K562 (cell line): ENCODE results near the gene ST3GAL5. TPM values are rescaled to one million over a fixed set of nuclear protein-coding genes. Genes with fewer than 3 reads are reported as not detected.

Experiments used
- ARID1B ChIP-seq: fragments of 450-650 bp; IDR thresholded peaks from 2 replicates; pipeline ENCODE4 v1.6.1; 2016; ENCODE audit warnings: antibody characterized with exemption, mild to moderate bottlenecking, inconsistent platforms
- E2F8 ChIP-seq: fragments of 450-650 bp; IDR thresholded peaks from 2 replicates; pipeline ENCODE4 v1.7.1; 2018; ENCODE audit warnings: mild to moderate bottlenecking, low read depth; ENCODE audit not compliant: partially characterized antibody
- ELF4 ChIP-seq: fragments of 450-650 bp; formaldehyde crosslinking; IDR thresholded peaks from 2 replicates; pipeline ENCODE4 v1.4.0; 2022; ENCODE audit warnings: missing genetic modification characterization
- GABPB1 ChIP-seq: sonication (generic); formaldehyde crosslinking; IDR thresholded peaks from 2 replicates; pipeline ENCODE4 v1.8.0; 2022; ENCODE audit warnings: mild to moderate bottlenecking, missing genetic modification reagents
- GABPB2 ChIP-seq: fragments of 250-450 bp; sonication (Bioruptor Pico); conservative IDR thresholded peaks from 2 replicates; pipeline ENCODE4 v1.5.1; 2021; ENCODE audit warnings: mild to moderate bottlenecking
- HDAC2 ChIP-seq: fragments of 450-650 bp; IDR thresholded peaks from 2 replicates; pipeline ENCODE4 v1.6.1; 2016; ENCODE audit warnings: mild to moderate bottlenecking
- ILF3 ChIP-seq: fragments of 450-650 bp; IDR thresholded peaks from 2 replicates; pipeline ENCODE4 v1.6.1; 2018; ENCODE audit warnings: antibody characterized with exemption, mild to moderate bottlenecking, moderate library complexity, borderline replicate concordance
- JUND ChIP-seq, 2 experiments: IDR thresholded peaks; 2 replicates in 1 of 2; 3 replicates in 1 of 2; pipeline ENCODE4 v1.6.1; 2011; ENCODE audit warnings: borderline replicate concordance in 2 of 2, low read depth in 2 of 2, low read length in 2 of 2, improper control_type of control experiment in 1 of 2, missing biosample characterization in 1 of 2, missing genetic modification characterization in 1 of 2, missing genetic modification reagents in 1 of 2
- KLF13 ChIP-seq: fragments of 450-650 bp; IDR thresholded peaks from 2 replicates; pipeline ENCODE4 v1.6.1; 2016; ENCODE audit warnings: missing genetic modification characterization, low read depth, mild to moderate bottlenecking, missing compliant biosample characterization, moderate library complexity, borderline replicate concordance
- KLF16 ChIP-seq: IDR thresholded peaks from 2 replicates; pipeline ENCODE4 v1.6.1; 2016; ENCODE audit warnings: antibody characterized with exemption
- MCM2 ChIP-seq: fragments of 450-650 bp; IDR thresholded peaks from 2 replicates; pipeline ENCODE4 v1.6.1; 2017; ENCODE audit warnings: low read depth, mild to moderate bottlenecking
- MCM3 ChIP-seq: fragments of 450-650 bp; IDR thresholded peaks from 2 replicates; pipeline ENCODE4 v1.6.1; 2016
- NBN ChIP-seq: fragments of 450-650 bp; IDR thresholded peaks from 2 replicates; pipeline ENCODE4 v1.6.1; 2016; ENCODE audit warnings: low read depth, mild to moderate bottlenecking
- NFXL1 ChIP-seq: fragments of 450-650 bp; formaldehyde crosslinking; IDR thresholded peaks from 2 replicates; pipeline ENCODE4 v1.4.0; 2021; ENCODE audit warnings: mild to moderate bottlenecking
- NKRF ChIP-seq: fragments of 450-650 bp; IDR thresholded peaks from 2 replicates; pipeline ENCODE4 v1.6.1; 2016; ENCODE audit warnings: borderline replicate concordance
- PTRF ChIP-seq: fragments of 450-650 bp; IDR thresholded peaks from 2 replicates; pipeline ENCODE4 v1.6.1; 2016; ENCODE audit warnings: mild to moderate bottlenecking, missing genetic modification characterization, missing compliant biosample characterization
- RB1 ChIP-seq: fragments of 450-650 bp; IDR thresholded peaks from 2 replicates; pipeline ENCODE4 v1.6.1; 2017; ENCODE audit warnings: low read depth, mild to moderate bottlenecking
- SETDB1 ChIP-seq: IDR thresholded peaks from one replicate; pipeline ENCODE4 v1.6.1; 2012; ENCODE audit warnings: low read length, control low read depth, inconsistent platforms
- SOX6 ChIP-seq: fragments of 450-650 bp; IDR thresholded peaks from 2 replicates; pipeline ENCODE4 v1.6.1; 2014; ENCODE audit warnings: mild to moderate bottlenecking
- STAT5B ChIP-seq: fragments of 250-450 bp; sonication (Bioruptor Pico); IDR thresholded peaks from 2 replicates; pipeline ENCODE4 v1.8.0; 2021; ENCODE audit warnings: mild to moderate bottlenecking, inconsistent platforms
- TCF7L2 ChIP-seq: fragments of 150-350 bp; IDR thresholded peaks from 2 replicates; pipeline ENCODE4 v1.6.1; 2016; ENCODE audit warnings: low read depth, mild to moderate bottlenecking, low read length, moderate library complexity
- TEAD2 ChIP-seq: fragments of 450-650 bp; IDR thresholded peaks from 2 replicates; pipeline ENCODE4 v1.6.1; 2016; ENCODE audit warnings: missing genetic modification characterization, control low read depth, missing compliant biosample characterization
- ZKSCAN8 ChIP-seq: fragments of 200-800 bp; sonication (Bioruptor generic); IDR thresholded peaks from 2 replicates; pipeline ENCODE4 v1.6.1; 2016; ENCODE audit warnings: missing genetic modification characterization, missing compliant biosample characterization
- ZNF324 ChIP-seq: fragments of 250-450 bp; sonication (Bioruptor Pico); IDR thresholded peaks from 2 replicates; pipeline ENCODE4 v1.4.0; 2020; ENCODE audit warnings: mild to moderate bottlenecking
- ZNF589 ChIP-seq: fragments of 200-800 bp; sonication (Bioruptor generic); IDR thresholded peaks from 2 replicates; pipeline ENCODE4 v1.6.1; 2016; ENCODE audit warnings: low read depth, missing genetic modification characterization, missing compliant biosample characterization
- polyA plus RNA-seq, 8 experiments: library from polyadenylated mRNA; depleted of rRNA in 4 of 8; stranded (reverse) in 5 of 8; unstranded in 3 of 8; fragments of >200 nt; fragmentation: Nextera tagmentation in 2 of 8; fragmentation: Illumina TruSeq in 1 of 8; extraction: Ambion mirVana in 2 of 8; extraction: Trizol in 1 of 8; gene quantifications; 2 replicates each; pipeline versions ENCODE4 v1.2.1 to v1.2.3, GENCODE V29; 2011 to 2014; ENCODE audit warnings: inconsistent platforms in 1 of 8, missing spikeins in 1 of 8
- total RNA-seq, 7 experiments: library from RNA; depleted of rRNA in 6 of 7; stranded (reverse); fragments of >200 nt in 6 of 7; fragmentation: Illumina TruSeq in 2 of 7; extraction: Trizol in 2 of 7; gene quantifications; 2 replicates each; pipeline versions ENCODE4 v1.2.1 to v1.2.3, GENCODE V29; 2011 to 2021; ENCODE audit warnings: low replicate concordance in 1 of 7

The ST3GAL5 gene
- total and polyA plus RNA-seq, 9 of the 15 experiments (the other 6 are each of a cell fraction or from before 2014, with no cell fraction given), result 1.6 to 10.0 (median 4.2) TPM

GRCh38 chr2:85890522-85891176 is 1.9 kb upstream of the ST3GAL5 start (continued):
- peak; percentile 71; the same call in 1 of the 2 replicates for TF ChIP-seq TEAD2 (tag)
- no peak for TF ChIP-seq SETDB1
- TF ChIP-seq MCM2, result no peak
- no peak for TF ChIP-seq STAT5B (CRISPR knock-in tag)
- TF ChIP-seq ZNF589, result no peak
- TF ChIP-seq ZNF324 (CRISPR knock-in tag), result no peak
- no peak for TF ChIP-seq NFXL1 (CRISPR knock-in tag)
- TF ChIP-seq ELF4 (CRISPR knock-in tag), result peak; percentile 70
- peak; percentile 76; the same call in 1 of the 2 replicates for TF ChIP-seq NBN
- no peak for TF ChIP-seq KLF13 (tag)
- TF ChIP-seq ILF3, result no peak
- no peak; the same call in 1 of the 2 replicates for TF ChIP-seq HDAC2
- no peak for TF ChIP-seq RB1
- TF ChIP-seq GABPB2 (CRISPR knock-in tag), result no peak
- no peak for TF ChIP-seq JUND (IDR thresholded peaks at IDR 0.05; ENCODE audit: borderline replicate concordance, low read depth, low read length)
- peak; percentile 43; the same call in 1 of the 3 replicates for TF ChIP-seq JUND (tag; IDR thresholded peaks at IDR 0.05; ENCODE audit: borderline replicate concordance, low read depth, low read length)
- peak; percentile 78; the same call in 1 of the 2 replicates for TF ChIP-seq SOX6
- TF ChIP-seq TCF7L2, result no peak
- TF ChIP-seq MCM3, result no peak
- TF ChIP-seq E2F8, result no peak
- no peak for TF ChIP-seq ZKSCAN8 (CRISPR knock-in tag)
- peak; percentile 67; the same call in 1 of the 2 replicates for TF ChIP-seq KLF16
- peak; percentile 86 for TF ChIP-seq ARID1B
- no peak for TF ChIP-seq GABPB1
- TF ChIP-seq NKRF, result no peak
- TF ChIP-seq PTRF, result peak; percentile 87
